GM18873 (cell line): Measurements from ENCODE around the gene ADCY1.

Experiments
- ATAC-seq: cut with Tn5 transposase; IDR thresholded peaks from one replicate; pipeline ENCODE4 v1.9.1; 2021; ENCODE audit warnings: mild to moderate bottlenecking, moderate library complexity, moderate number of reproducible peaks; ENCODE audit not compliant: unreplicated experiment, low FRiP score

ADCY1 gene

GRCh38 chr7:45623157-45623556 lies 49.0 kb downstream of the ADCY1 start:
- no peak for ATAC-seq

GRCh38 chr7:45623740-45624391 lies 49.7 kb downstream of the ADCY1 start:
- no peak for ATAC-seq

- no peak for ATAC-seq
Measured at GRCh38 chr7:45624392-45624760, 50.2 kb downstream of the ADCY1 start.

GRCh38 chr7:45625067-45625466 lies 50.9 kb downstream of the ADCY1 start:
- no peak for ATAC-seq

- ATAC-seq: no peak
Measured at GRCh38 chr7:45625714-45626440, 51.7 kb downstream of the ADCY1 start.

- no peak for ATAC-seq
Measured at GRCh38 chr7:45626441-45627430, 52.6 kb downstream of the ADCY1 start.

- ATAC-seq: no peak
Measured at GRCh38 chr7:45627691-45628456, 53.7 kb downstream of the ADCY1 start.

- ATAC-seq: no peak
Measured at GRCh38 chr7:45631569-45631968, 57.4 kb downstream of the ADCY1 start.

GRCh38 chr7:45636733-45637132 lies 62.6 kb downstream of the ADCY1 start:
- ATAC-seq: no peak

- ATAC-seq: no peak
Measured at GRCh38 chr7:45638916-45639315, 64.7 kb downstream of the ADCY1 start.

- ATAC-seq: no peak
Measured at GRCh38 chr7:45642044-45642443, 67.9 kb downstream of the ADCY1 start.

- ATAC-seq: peak; percentile 78
Measured at GRCh38 chr7:45643630-45644029, 69.5 kb downstream of the ADCY1 start.

- no peak for ATAC-seq
Measured at GRCh38 chr7:45644237-45644636, 70.1 kb downstream of the ADCY1 start.

- ATAC-seq: no peak
Measured at GRCh38 chr7:45645141-45645969, 71.2 kb downstream of the ADCY1 start.

- ATAC-seq: no peak
Measured at GRCh38 chr7:45646207-45646821, 72.1 kb downstream of the ADCY1 start.

- ATAC-seq: no peak
Measured at GRCh38 chr7:45646996-45647825, 73.0 kb downstream of the ADCY1 start.

- ATAC-seq: no peak
Measured at GRCh38 chr7:45647967-45648670, 74.0 kb downstream of the ADCY1 start.

- ATAC-seq: no peak
Measured at GRCh38 chr7:45648671-45648995, 74.5 kb downstream of the ADCY1 start.
